CD4-positive, alpha-beta T cell treated with Interleukin-6 for 4 hours (primary cell): ENCODE data around the gene PKLR.
"Not testable (repeated sequence)": the region's sequence is repeated elsewhere in the genome, so short reads cannot be mapped to it uniquely, and the experiment has no call there.

Experiments
- DNase-seq: peaks from one replicate; pipeline ENCODE4 v3.0.0-alpha.2; 2020; ENCODE audit warnings: mixed read lengths

The PKLR gene

GRCh38 chr1:155254228-155254713, 47.0 kb downstream of the PKLR start:
- no peak for DNase-seq

GRCh38 chr1:155253797-155254196, 47.4 kb downstream of the PKLR start:
- DNase-seq: no peak

GRCh38 chr1:155253208-155253607, 48.0 kb downstream of the PKLR start:
- DNase-seq: no peak

GRCh38 chr1:155251566-155251965, 49.7 kb downstream of the PKLR start:
- no peak for DNase-seq

GRCh38 chr1:155250633-155251449, 50.4 kb downstream of the PKLR start:
- DNase-seq: peak; percentile 97

GRCh38 chr1:155250246-155250632, 51.0 kb downstream of the PKLR start:
- peak; percentile 18 for DNase-seq

- no peak for DNase-seq
Measured at GRCh38 chr1:155247667-155248553, 53.3 kb downstream of the PKLR start.

- DNase-seq: not testable (repeated sequence)
Measured at GRCh38 chr1:155246796-155247195, 54.4 kb downstream of the PKLR start.

- no peak for DNase-seq
Measured at GRCh38 chr1:155245163-155245524, 56.1 kb downstream of the PKLR start.

- DNase-seq: peak; percentile 96
Measured at GRCh38 chr1:155244368-155245162, 56.7 kb downstream of the PKLR start.

GRCh38 chr1:155242805-155243358, 58.4 kb downstream of the PKLR start:
- no peak for DNase-seq

GRCh38 chr1:155241841-155242264, 59.4 kb downstream of the PKLR start:
- DNase-seq: no peak

- peak; percentile 75 for DNase-seq
Measured at GRCh38 chr1:155241069-155241679, 60.1 kb downstream of the PKLR start.
